ENCODE measurements around the gene SFT2D3. TPM values are rescaled to one million over a fixed set of nuclear protein-coding genes. Genes with fewer than 3 reads are reported as not detected.

Gene SFT2D3
- total and polyA plus RNA-seq, 9 of the 15 experiments (the other 6 are each of a cell fraction or from before 2014, with no cell fraction given) = 7.5 to 9.9 (median 8.9) TPM; not detected in 2

DNA sequence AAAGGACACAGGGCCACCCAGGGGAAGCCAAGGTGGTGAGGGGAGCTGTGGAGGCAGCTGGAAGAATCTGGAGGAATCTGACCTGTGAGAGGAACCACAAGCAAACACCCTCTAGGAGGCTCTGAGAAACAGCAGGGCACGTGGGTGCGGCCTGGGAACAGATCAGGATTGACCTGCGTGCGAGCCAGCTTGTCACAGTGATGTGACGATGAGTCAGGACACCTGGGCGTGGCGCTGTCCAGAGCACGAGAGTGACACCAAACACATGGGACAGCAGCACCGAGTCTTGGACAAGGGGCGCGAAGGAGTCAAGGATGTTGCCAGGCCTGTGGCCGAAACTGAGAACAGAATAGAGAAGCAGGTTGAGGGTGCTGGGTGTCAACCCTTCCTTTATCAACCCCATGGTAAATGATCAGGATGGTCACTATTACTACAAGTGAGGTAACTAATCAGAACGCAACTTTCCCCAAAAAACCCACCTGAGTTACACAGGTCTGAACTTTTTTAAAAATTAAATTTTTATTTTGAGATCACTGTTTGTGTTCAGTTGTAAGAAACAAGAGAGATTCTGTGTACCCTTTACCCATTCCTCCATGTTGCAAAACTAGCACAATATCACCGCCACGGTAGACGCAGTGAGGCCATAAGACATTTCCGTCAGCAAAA is 637 bp upstream of the SFT2D3 start (continued):
- TF ChIP-seq REST (IDR thresholded peaks at IDR 0.05; ENCODE audit: borderline replicate concordance) (peak; percentile 81), REST (CRISPR knock-in tag; IDR thresholded peaks at IDR 0.05; ENCODE audit: low read depth) (no peak), ZNF23 (CRISPR knock-in tag; IDR thresholded peaks at IDR 0.05) (0 out of 2 replicates have a peak, but pooled peaks have one; percentile 4), CBFB (CRISPR knock-in tag; IDR thresholded peaks at IDR 0.05) (0 out of 2 replicates have a peak, but pooled peaks have one; percentile 60), RAD51 (IDR thresholded peaks at IDR 0.05; ENCODE audit: borderline replicate concordance, low read depth) (peak; percentile 78), ZNF77 (CRISPR knock-in tag; IDR thresholded peaks at IDR 0.05) (no peak), CTCFL (IDR thresholded peaks at IDR 0.05; ENCODE audit: borderline replicate concordance, insufficient read depth, low read depth, low read length, poor library complexity, severe bottlenecking) (no peak), C11orf30 (IDR thresholded peaks at IDR 0.05; ENCODE audit: low read depth) (peak; percentile 80), IFI16 (CRISPR knock-in tag; IDR thresholded peaks at IDR 0.05) (no peak)
- TF ChIP-seq, protein P1, sequence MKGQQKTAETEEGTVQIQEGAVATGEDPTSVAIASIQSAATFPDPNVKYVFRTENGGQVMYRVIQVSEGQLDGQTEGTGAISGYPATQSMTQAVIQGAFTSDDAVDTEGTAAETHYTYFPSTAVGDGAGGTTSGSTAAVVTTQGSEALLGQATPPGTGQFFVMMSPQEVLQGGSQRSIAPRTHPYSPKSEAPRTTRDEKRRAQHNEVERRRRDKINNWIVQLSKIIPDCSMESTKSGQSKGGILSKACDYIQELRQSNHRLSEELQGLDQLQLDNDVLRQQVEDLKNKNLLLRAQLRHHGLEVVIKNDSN (CRISPR knock-in tag; IDR thresholded peaks at IDR 0.05) = peak; percentile 95
- TF ChIP-seq, protein P2, sequence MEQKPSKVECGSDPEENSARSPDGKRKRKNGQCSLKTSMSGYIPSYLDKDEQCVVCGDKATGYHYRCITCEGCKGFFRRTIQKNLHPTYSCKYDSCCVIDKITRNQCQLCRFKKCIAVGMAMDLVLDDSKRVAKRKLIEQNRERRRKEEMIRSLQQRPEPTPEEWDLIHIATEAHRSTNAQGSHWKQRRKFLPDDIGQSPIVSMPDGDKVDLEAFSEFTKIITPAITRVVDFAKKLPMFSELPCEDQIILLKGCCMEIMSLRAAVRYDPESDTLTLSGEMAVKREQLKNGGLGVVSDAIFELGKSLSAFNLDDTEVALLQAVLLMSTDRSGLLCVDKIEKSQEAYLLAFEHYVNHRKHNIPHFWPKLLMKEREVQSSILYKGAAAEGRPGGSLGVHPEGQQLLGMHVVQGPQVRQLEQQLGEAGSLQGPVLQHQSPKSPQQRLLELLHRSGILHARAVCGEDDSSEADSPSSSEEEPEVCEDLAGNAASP (IDR thresholded peaks at IDR 0.05) = no peak
- TF ChIP-seq, protein P3, sequence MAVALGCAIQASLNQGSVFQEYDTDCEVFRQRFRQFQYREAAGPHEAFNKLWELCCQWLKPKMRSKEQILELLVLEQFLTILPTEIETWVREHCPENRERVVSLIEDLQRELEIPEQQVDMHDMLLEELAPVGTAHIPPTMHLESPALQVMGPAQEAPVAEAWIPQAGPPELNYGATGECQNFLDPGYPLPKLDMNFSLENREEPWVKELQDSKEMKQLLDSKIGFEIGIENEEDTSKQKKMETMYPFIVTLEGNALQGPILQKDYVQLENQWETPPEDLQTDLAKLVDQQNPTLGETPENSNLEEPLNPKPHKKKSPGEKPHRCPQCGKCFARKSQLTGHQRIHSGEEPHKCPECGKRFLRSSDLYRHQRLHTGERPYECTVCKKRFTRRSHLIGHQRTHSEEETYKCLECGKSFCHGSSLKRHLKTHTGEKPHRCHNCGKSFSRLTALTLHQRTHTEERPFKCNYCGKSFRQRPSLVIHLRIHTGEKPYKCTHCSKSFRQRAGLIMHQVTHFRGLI (CRISPR knock-in tag; IDR thresholded peaks at IDR 0.05) = no peak

Data from K562 (cell line).